GM21381 (cell line): ENCODE results near the gene TPSAB1.

ENCODE experiments used
- ATAC-seq: cut with Tn5 transposase; IDR thresholded peaks from one replicate; pipeline ENCODE4 v1.9.1; 2021; ENCODE audit warnings: mild to moderate bottlenecking, moderate library complexity; ENCODE audit not compliant: unreplicated experiment

Gene TPSAB1

GRCh38 chr16:1281517-1281916 is 41.0 kb downstream of the TPSAB1 start:
- ATAC-seq: no peak

GRCh38 chr16:1282324-1282973 is 41.9 kb downstream of the TPSAB1 start:
- no peak for ATAC-seq

GRCh38 chr16:1283296-1283695 is 42.8 kb downstream of the TPSAB1 start:
- ATAC-seq: no peak

- no peak for ATAC-seq
Measured at GRCh38 chr16:1283996-1284616, 43.6 kb downstream of the TPSAB1 start.

- ATAC-seq: no peak
Measured at GRCh38 chr16:1285669-1286512, 45.4 kb downstream of the TPSAB1 start.

GRCh38 chr16:1286513-1287094 is 46.1 kb downstream of the TPSAB1 start:
- no peak for ATAC-seq

GRCh38 chr16:1287982-1288670 is 47.6 kb downstream of the TPSAB1 start:
- no peak for ATAC-seq

- ATAC-seq: no peak
Measured at GRCh38 chr16:1288813-1289476, 48.4 kb downstream of the TPSAB1 start.

GRCh38 chr16:1289477-1289866 is 49.0 kb downstream of the TPSAB1 start:
- no peak for ATAC-seq

GRCh38 chr16:1290063-1290501 is 49.6 kb downstream of the TPSAB1 start:
- no peak for ATAC-seq

- ATAC-seq: no peak
Measured at GRCh38 chr16:1290860-1291575, 50.5 kb downstream of the TPSAB1 start.

GRCh38 chr16:1291576-1291974 is 51.1 kb downstream of the TPSAB1 start:
- no peak for ATAC-seq
